ENCODE results near the gene COX4I2.
"Not testable (repeated sequence)": the region's sequence is repeated elsewhere in the genome, so short reads cannot be mapped to it uniquely, and the experiment has no call there.

The COX4I2 gene

DNA sequence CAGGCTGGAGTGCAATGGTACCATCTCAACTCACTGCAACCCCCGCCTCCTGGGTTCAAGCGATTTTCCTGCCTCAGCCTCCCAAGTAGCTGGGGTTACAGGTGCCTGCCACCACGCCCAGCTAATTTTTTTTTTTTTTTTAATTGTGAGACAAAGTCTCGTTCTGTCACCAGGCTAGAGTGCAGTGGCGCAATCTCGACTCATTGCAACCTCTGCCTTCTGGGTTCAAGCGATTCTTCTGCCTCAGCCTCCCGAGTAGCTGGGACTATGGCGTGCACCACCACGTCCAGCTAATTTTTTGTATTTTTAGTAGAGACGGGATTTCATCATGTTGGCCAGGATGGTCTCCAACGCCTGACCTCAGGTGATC lies 25.5 kb upstream of the COX4I2 start:
- not testable (repeated sequence) for H3K36me3 ChIP-seq (ENCODE audit: control insufficient read depth, insufficient read depth, low read length, severe bottlenecking); H3K9ac ChIP-seq (ENCODE audit: low read length); H3K27me3 ChIP-seq (replicated peaks; ENCODE audit: control insufficient read depth, insufficient read depth, low read length); H3K4me3 ChIP-seq (ENCODE audit: low read length); H3K9me3 ChIP-seq (ENCODE audit: control insufficient read depth, low read length); DNase-seq (ENCODE audit: low read depth)
- peaks cover 38% of the 10 kb centered on the region for H3K4me1 ChIP-seq (ENCODE audit: control insufficient read depth, insufficient read depth, low read length)

GRCh38 chr20:31615416-31615815 lies 22.3 kb upstream of the COX4I2 start:
- no peaks in the 10 kb centered on the region for H3K36me3 ChIP-seq (ENCODE audit: control insufficient read depth, insufficient read depth, low read length, severe bottlenecking)
- H3K9me3 ChIP-seq (ENCODE audit: control insufficient read depth, low read length), result no peaks in the 10 kb centered on the region
- H3K9ac ChIP-seq (ENCODE audit: low read length), result no peak overlapping the region
- DNase-seq (ENCODE audit: low read depth), result no peak
- no peaks in the 10 kb centered on the region for H3K27me3 ChIP-seq (replicated peaks; ENCODE audit: control insufficient read depth, insufficient read depth, low read length)
- peaks cover 16% of the 10 kb centered on the region for H3K4me1 ChIP-seq (ENCODE audit: control insufficient read depth, insufficient read depth, low read length)
- H3K4me3 ChIP-seq (ENCODE audit: low read length), result no peak overlapping the region

DNA sequence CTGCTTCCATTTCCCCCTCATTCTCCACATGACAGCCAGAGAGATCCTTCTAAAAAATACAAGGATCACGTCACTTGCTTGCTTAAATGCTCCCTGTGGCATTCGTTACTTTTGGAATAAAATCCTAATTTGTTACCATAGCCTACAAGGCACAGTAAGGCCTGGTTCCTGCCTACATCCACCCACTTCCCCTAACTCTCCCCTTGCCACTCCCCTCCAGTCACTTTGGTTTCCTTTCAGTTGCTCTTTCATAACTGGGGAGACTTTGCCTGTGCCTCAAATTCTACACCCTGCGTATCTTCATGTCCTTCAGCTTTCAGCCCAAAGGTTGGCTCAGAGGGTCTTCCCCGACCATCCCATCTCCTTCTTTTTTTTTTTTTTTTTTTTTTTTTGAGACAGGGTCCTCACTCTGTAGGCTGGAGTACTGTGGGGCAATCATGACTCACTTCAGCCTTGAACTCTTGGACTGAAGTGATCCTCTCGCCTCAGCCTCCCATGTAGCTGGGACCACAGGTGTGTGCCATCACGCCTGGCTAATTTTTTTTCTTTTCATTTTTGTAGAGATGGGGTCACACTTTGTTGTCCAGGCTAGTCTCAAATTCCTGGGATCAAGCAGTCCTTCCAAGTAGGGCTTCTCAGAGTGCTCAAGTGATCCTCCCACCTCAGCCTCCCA lies 20.1 kb upstream of the COX4I2 start:
- Histone ChIP-seq H3K36me3 (ENCODE audit: control insufficient read depth, insufficient read depth, low read length, severe bottlenecking) (no peaks in the 10 kb centered on the region), H3K9ac (ENCODE audit: low read length) (no peak overlapping the region), H3K4me1 (ENCODE audit: control insufficient read depth, insufficient read depth, low read length) (peaks cover 3% of the 10 kb centered on the region), H3K27me3 (replicated peaks; ENCODE audit: control insufficient read depth, insufficient read depth, low read length) (no peaks in the 10 kb centered on the region), H3K9me3 (ENCODE audit: control insufficient read depth, low read length) (no peaks in the 10 kb centered on the region), H3K4me3 (ENCODE audit: low read length) (no peak overlapping the region)
- DNase-seq (ENCODE audit: low read depth), result no peak

DNA sequence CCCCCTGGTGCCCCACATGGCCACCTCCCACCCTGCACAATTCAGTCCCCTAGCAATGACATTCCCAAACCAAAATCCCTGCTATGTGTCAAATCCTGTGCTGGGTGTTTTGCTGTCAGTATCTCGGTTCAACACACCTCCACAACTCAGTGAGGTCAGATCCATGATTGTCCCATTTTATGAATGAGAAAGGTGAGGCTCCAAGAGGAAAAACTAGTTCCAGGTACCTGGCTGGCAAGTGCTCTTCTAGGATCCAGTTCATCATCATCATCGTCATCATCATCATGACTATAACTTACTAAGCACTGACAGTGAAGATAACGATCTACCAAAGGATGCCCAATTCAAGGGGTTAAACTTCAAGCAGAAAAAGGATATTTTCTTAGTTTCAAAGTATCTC lies 17.5 kb upstream of the COX4I2 start:
- no peak overlapping the region for H3K9ac ChIP-seq (ENCODE audit: low read length)
- H3K27me3 ChIP-seq (replicated peaks; ENCODE audit: control insufficient read depth, insufficient read depth, low read length), result no peaks in the 10 kb centered on the region
- H3K4me1 ChIP-seq (ENCODE audit: control insufficient read depth, insufficient read depth, low read length), result peaks cover 3% of the 10 kb centered on the region
- H3K9me3 ChIP-seq (ENCODE audit: control insufficient read depth, low read length), result no peaks in the 10 kb centered on the region
- no peak for DNase-seq (ENCODE audit: low read depth)
- no peaks in the 10 kb centered on the region for H3K36me3 ChIP-seq (ENCODE audit: control insufficient read depth, insufficient read depth, low read length, severe bottlenecking)
- H3K4me3 ChIP-seq (ENCODE audit: low read length), result no peak overlapping the region

DNA sequence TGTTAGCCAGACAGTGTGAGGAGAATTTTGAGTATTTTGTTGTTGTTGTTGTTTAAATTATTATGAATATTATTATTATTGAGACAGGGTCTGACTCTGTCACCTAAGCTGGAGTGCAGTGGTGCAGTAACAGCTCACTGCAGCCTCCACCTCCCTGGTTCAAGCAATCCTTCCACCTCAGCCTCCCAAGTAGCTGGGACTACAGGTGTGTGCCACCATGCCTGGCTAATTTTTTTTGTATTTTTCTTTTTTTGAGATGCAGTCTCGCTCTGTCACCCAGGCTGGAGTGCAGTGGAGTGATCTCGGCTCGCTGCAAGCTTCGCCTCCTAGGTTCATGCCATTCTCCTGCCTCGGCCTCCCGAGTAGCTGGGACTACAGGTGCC lies 14.6 kb upstream of the COX4I2 start:
- H3K4me3 ChIP-seq (ENCODE audit: low read length); H3K4me1 ChIP-seq (ENCODE audit: control insufficient read depth, insufficient read depth, low read length); H3K9ac ChIP-seq (ENCODE audit: low read length); DNase-seq (ENCODE audit: low read depth); H3K27me3 ChIP-seq (replicated peaks; ENCODE audit: control insufficient read depth, insufficient read depth, low read length); H3K36me3 ChIP-seq (ENCODE audit: control insufficient read depth, insufficient read depth, low read length, severe bottlenecking); H3K9me3 ChIP-seq (ENCODE audit: control insufficient read depth, low read length): not testable (repeated sequence)

DNA sequence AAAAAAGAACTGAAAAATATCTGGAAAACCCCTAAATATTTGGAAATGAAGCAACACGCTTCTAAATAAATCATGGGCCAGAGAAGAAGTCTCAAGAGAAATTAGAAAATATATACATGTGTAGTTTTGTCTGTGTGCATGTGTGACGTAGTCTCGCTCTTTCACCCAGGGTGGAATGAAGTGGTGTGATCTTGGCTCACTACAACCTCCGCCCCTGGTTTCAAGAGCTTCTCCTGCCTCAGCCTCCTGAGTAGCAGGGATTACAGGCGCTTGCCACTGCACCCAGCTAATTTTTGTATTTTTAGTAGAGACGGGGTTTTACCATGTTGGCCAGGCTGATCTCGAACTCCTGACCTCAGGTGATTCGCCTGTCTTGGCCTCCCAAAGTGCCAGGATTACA lies 11.2 kb upstream of the COX4I2 start:
- DNase-seq (ENCODE audit: low read depth); H3K4me1 ChIP-seq (ENCODE audit: control insufficient read depth, insufficient read depth, low read length); H3K36me3 ChIP-seq (ENCODE audit: control insufficient read depth, insufficient read depth, low read length, severe bottlenecking); H3K9ac ChIP-seq (ENCODE audit: low read length); H3K9me3 ChIP-seq (ENCODE audit: control insufficient read depth, low read length); H3K27me3 ChIP-seq (replicated peaks; ENCODE audit: control insufficient read depth, insufficient read depth, low read length); H3K4me3 ChIP-seq (ENCODE audit: low read length): not testable (repeated sequence)

DNA sequence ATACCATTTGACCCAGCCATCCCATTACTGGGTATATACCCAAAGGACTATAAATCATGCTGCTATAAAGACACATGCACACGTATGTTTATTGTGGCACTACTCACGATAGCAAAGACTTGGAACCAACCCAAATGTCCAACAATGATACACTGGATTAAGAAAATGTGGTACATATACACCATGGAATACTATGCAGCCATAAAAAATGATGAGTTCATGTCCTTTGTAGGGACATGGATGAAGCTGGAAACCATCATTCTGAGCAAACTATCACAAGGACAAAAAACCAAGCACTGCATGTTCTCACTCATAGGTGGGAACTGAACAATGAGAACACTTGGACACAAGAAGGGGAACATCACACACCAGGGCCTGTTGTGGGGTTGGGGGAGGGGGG lies 9.7 kb upstream of the COX4I2 start:
- not testable (repeated sequence) for H3K4me1 ChIP-seq (ENCODE audit: control insufficient read depth, insufficient read depth, low read length); H3K9me3 ChIP-seq (ENCODE audit: control insufficient read depth, low read length); H3K36me3 ChIP-seq (ENCODE audit: control insufficient read depth, insufficient read depth, low read length, severe bottlenecking); DNase-seq (ENCODE audit: low read depth); H3K4me3 ChIP-seq (ENCODE audit: low read length); H3K27me3 ChIP-seq (replicated peaks; ENCODE audit: control insufficient read depth, insufficient read depth, low read length); H3K9ac ChIP-seq (ENCODE audit: low read length)

DNA sequence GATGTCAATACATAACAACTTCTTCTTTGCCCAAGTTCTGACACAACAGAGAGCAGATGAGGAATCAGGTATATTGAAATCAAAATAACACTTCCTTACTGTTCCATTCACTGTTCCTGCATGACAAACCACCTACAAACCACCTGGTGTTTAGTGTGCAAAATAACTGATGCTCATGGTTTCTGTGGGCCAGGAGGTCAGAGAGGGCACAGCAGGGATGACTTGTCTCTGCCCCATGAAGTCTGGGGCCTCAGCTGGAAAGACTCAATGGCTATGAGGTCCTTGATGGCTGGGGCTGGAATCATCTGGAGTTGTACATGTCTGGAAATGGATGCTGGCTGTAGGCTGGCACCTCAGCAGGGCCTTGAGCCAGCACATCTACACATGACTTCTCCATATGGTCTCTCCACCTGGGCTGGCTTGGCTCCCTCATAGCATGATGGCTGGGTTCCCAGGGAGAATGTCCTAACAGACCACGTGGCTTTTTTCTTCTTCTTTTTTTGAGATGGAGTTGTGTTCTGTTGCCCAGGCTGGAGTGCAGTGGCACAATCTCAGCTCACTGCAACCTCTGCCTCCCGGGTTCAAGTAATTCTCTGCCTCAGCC lies 7.4 kb upstream of the COX4I2 start:
- DNase-seq (ENCODE audit: low read depth), result no peak
- Histone ChIP-seq H3K4me1 (ENCODE audit: control insufficient read depth, insufficient read depth, low read length) (no peaks in the 10 kb centered on the region), H3K36me3 (ENCODE audit: control insufficient read depth, insufficient read depth, low read length, severe bottlenecking) (no peaks in the 10 kb centered on the region), H3K4me3 (ENCODE audit: low read length) (no peak overlapping the region), H3K9ac (ENCODE audit: low read length) (no peak overlapping the region), H3K9me3 (ENCODE audit: control insufficient read depth, low read length) (no peaks in the 10 kb centered on the region), H3K27me3 (replicated peaks; ENCODE audit: control insufficient read depth, insufficient read depth, low read length) (no peaks in the 10 kb centered on the region)

- Histone ChIP-seq H3K9ac (ENCODE audit: low read length) (no peak overlapping the region), H3K4me1 (ENCODE audit: control insufficient read depth, insufficient read depth, low read length) (peaks cover 4% of the 10 kb centered on the region), H3K27me3 (replicated peaks; ENCODE audit: control insufficient read depth, insufficient read depth, low read length) (no peaks in the 10 kb centered on the region), H3K4me3 (ENCODE audit: low read length) (no peak overlapping the region), H3K36me3 (ENCODE audit: control insufficient read depth, insufficient read depth, low read length, severe bottlenecking) (no peaks in the 10 kb centered on the region), H3K9me3 (ENCODE audit: control insufficient read depth, low read length) (no peaks in the 10 kb centered on the region)
- no peak for DNase-seq (ENCODE audit: low read depth)
These were observed 5.0 kb upstream of the COX4I2 start for GRCh38 chr20:31632548-31633338.

GRCh38 chr20:31633339-31633914 lies 4.3 kb upstream of the COX4I2 start:
- no peak for DNase-seq (ENCODE audit: low read depth)
- Histone ChIP-seq H3K4me1 (ENCODE audit: control insufficient read depth, insufficient read depth, low read length) (peaks cover 6% of the 10 kb centered on the region), H3K9ac (ENCODE audit: low read length) (peak overlapping the region; percentile 29), H3K9me3 (ENCODE audit: control insufficient read depth, low read length) (no peaks in the 10 kb centered on the region), H3K36me3 (ENCODE audit: control insufficient read depth, insufficient read depth, low read length, severe bottlenecking) (no peaks in the 10 kb centered on the region), H3K27me3 (replicated peaks; ENCODE audit: control insufficient read depth, insufficient read depth, low read length) (no peaks in the 10 kb centered on the region), H3K4me3 (ENCODE audit: low read length) (no peak overlapping the region)

GRCh38 chr20:31638317-31638716 lies 605 bp downstream of the COX4I2 start:
- no peak for DNase-seq (ENCODE audit: low read depth)
- H3K27me3 ChIP-seq (replicated peaks; ENCODE audit: control insufficient read depth, insufficient read depth, low read length), result peaks cover 6% of the 10 kb centered on the region
- H3K9me3 ChIP-seq (ENCODE audit: control insufficient read depth, low read length), result no peaks in the 10 kb centered on the region
- H3K4me1 ChIP-seq (ENCODE audit: control insufficient read depth, insufficient read depth, low read length), result peaks cover 6% of the 10 kb centered on the region
- H3K4me3 ChIP-seq (ENCODE audit: low read length), result no peak overlapping the region
- H3K36me3 ChIP-seq (ENCODE audit: control insufficient read depth, insufficient read depth, low read length, severe bottlenecking), result no peaks in the 10 kb centered on the region
- no peak overlapping the region for H3K9ac ChIP-seq (ENCODE audit: low read length)

Data from adipocyte (in vitro differentiated cells).